Panc1 (cell line): ENCODE data around the gene C1QTNF1. TPM values are rescaled to one million over a fixed set of nuclear protein-coding genes. Genes with fewer than 3 reads are reported as not detected.

Experiments used
- ATAC-seq: fragments of 200-7000 bp; cut with Tn5 transposase; 2 replicates; pipeline ENCODE4 v1.9.1; 2020; ENCODE audit warnings: mild to moderate bottlenecking, moderate library complexity
- BruUV-seq: library from RNA; stranded (reverse); fragments of 400-500 nt; replicated peaks from 2 replicates; lab custom pipeline; 2021; lab: Mats Ljungman, UMichigan
- CTCF ChIA-PET: fragments of 300-600 bp; sonication (Branson Sonifier 250); formaldehyde crosslinking; loops from one replicate; lab custom pipeline; 2022; ENCODE audit warnings: antibody characterized with exemption; lab: Charles Lee
- POLR2A ChIA-PET: fragments of 300-600 bp; sonication (Branson Sonifier 250); formaldehyde crosslinking; loops from one replicate; lab custom pipeline; 2022; ENCODE audit warnings: antibody characterized with exemption; lab: Charles Lee
- DNase-seq: peaks from one replicate; pipeline ENCODE4 v3.0.0-alpha.2; 2010; ENCODE audit warnings: low read depth, low spot score
- H3K27ac ChIP-seq: 2 replicates; pipeline ENCODE4 v1.5.1; 2011; ENCODE audit warnings: mild to moderate bottlenecking, low read length, inconsistent platforms
- H3K27me3 ChIP-seq: fragments of 200-500 bp; sonication (Bioruptor generic); 2 replicates; pipeline ENCODE4 v1.6.0; 2014; ENCODE audit warnings: low read length, inconsistent platforms; ENCODE audit not compliant: control insufficient read depth, insufficient read depth
- H3K36me3 ChIP-seq: fragments of 200-500 bp; sonication (Bioruptor generic); 2 replicates; pipeline ENCODE4 v1.5.1; 2014; ENCODE audit warnings: inconsistent platforms, mild to moderate bottlenecking, low read length, moderate library complexity; ENCODE audit not compliant: control insufficient read depth, insufficient read depth
- H3K4me1 ChIP-seq: 2 replicates; pipeline ENCODE4 v1.5.1; 2011; ENCODE audit warnings: inconsistent platforms, mild to moderate bottlenecking, low read length, moderate library complexity; ENCODE audit not compliant: control insufficient read depth, insufficient read depth
- H3K4me3 ChIP-seq, 2 experiments: 2 replicates each; pipeline ENCODE4 v1.5.1; 2011 to 2012; ENCODE audit warnings: low read depth in 2 of 2, low read length in 2 of 2, mild to moderate bottlenecking in 2 of 2, inconsistent platforms in 1 of 2, moderate library complexity in 1 of 2
- H3K9me3 ChIP-seq: fragments of 200-500 bp; sonication (Bioruptor generic); 2 replicates; pipeline ENCODE4 v1.5.1; 2014; ENCODE audit warnings: low read depth, mild to moderate bottlenecking, inconsistent platforms, low read length, moderate library complexity; ENCODE audit not compliant: control insufficient read depth, insufficient read depth
- POLR2AphosphoS5 ChIP-seq: IDR thresholded peaks from 2 replicates; pipeline ENCODE4 v1.6.1; 2012; ENCODE audit warnings: mild to moderate bottlenecking, low read depth, low read length, moderate library complexity
- SIN3A ChIP-seq: IDR thresholded peaks from 2 replicates; pipeline ENCODE4 v1.6.1; 2012; ENCODE audit warnings: low read depth, mild to moderate bottlenecking, low read length, moderate library complexity, borderline replicate concordance; ENCODE audit not compliant: insufficient read depth
- TCF7L2 ChIP-seq: IDR thresholded peaks from 2 replicates; pipeline ENCODE4 v1.6.1; 2011; ENCODE audit warnings: mild to moderate bottlenecking, low read depth, low read length, inconsistent platforms
- in situ Hi-C: cut with HindIII; loops from 2 replicates; pipeline ENCODE4 v1.10.0; 2016; ENCODE audit warnings: low sequenced_read_pairs, low pct_unique_long_range_greater_than_20kb
- intact Hi-C: fragments of 100-400 bp; cut with micrococcal nuclease; formaldehyde crosslinking; loops from one replicate; pipeline ENCODE4 v1.10.0; 2022; ENCODE audit not compliant: unreplicated experiment
- total RNA-seq: library from RNA; stranded (reverse); gene quantifications from one replicate; pipeline ENCODE4 v1.2.1, GENCODE V29; 2021; ENCODE audit not compliant: unreplicated experiment
- TF ChIP-seq, protein P1 (sequence below): fragments of 450-650 bp; IDR thresholded peaks from 2 replicates; pipeline ENCODE4 v1.5.1; 2017; ENCODE audit warnings: mild to moderate bottlenecking
- TF ChIP-seq, protein P2 (sequence below), 2 experiments: IDR thresholded peaks; 2 replicates each; pipeline ENCODE4 v1.6.1; 2011 to 2012; ENCODE audit warnings: low read depth in 2 of 2, control low read depth in 1 of 2, low read length in 1 of 2, mild to moderate bottlenecking in 1 of 2, moderate library complexity in 1 of 2; ENCODE audit not compliant: insufficient read depth in 1 of 2

C1QTNF1 gene
- total RNA-seq, 1 experiment from 2014 or later, result 1.5 TPM

DNA sequence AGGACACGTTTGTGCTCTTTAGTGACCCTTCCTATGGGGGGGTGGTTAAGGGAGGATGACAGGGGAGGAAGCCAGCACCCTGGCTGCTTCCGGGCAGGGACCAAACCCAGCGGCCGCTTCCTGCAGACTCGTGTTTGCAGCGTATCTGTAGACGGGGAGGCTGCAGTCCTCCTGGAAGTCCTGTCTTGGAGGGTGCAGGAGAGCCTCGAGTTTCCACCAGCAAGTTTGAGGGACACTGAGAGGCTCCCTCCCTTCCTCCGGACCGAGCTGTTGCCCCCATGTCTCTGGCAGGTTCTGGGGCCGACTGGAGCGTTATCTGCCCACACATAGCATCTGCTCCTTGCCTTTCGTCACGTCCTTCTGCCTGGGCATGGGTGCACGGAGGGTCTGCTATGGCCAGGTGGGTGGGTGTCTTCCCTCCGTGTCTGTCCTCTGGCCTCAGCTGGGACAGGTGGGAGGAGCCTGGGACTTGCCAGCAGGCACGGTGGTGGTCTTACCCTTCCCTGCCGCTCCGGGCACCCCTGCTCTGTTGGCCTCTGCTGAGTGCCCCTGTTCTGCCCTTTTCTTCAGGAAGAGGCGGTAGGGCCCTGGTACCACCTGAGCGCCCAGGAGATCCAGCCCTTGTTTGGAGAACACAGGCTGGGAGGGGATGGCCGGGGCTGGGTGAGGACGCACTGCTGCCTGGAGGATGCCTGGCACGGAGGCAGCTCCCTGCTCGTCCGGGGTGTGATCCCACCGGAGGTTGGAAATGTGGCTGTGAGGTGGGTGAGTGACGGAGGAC, 59.4 kb downstream of the C1QTNF1 start:
- ATAC-seq, result no peak
- no peak for DNase-seq
- intact Hi-C loops (no loop called here), in situ Hi-C loops (no loop called here)
- TF ChIP-seq, protein P1, sequence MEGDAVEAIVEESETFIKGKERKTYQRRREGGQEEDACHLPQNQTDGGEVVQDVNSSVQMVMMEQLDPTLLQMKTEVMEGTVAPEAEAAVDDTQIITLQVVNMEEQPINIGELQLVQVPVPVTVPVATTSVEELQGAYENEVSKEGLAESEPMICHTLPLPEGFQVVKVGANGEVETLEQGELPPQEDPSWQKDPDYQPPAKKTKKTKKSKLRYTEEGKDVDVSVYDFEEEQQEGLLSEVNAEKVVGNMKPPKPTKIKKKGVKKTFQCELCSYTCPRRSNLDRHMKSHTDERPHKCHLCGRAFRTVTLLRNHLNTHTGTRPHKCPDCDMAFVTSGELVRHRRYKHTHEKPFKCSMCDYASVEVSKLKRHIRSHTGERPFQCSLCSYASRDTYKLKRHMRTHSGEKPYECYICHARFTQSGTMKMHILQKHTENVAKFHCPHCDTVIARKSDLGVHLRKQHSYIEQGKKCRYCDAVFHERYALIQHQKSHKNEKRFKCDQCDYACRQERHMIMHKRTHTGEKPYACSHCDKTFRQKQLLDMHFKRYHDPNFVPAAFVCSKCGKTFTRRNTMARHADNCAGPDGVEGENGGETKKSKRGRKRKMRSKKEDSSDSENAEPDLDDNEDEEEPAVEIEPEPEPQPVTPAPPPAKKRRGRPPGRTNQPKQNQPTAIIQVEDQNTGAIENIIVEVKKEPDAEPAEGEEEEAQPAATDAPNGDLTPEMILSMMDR, result no peak
- TF ChIP-seq, protein P2, sequence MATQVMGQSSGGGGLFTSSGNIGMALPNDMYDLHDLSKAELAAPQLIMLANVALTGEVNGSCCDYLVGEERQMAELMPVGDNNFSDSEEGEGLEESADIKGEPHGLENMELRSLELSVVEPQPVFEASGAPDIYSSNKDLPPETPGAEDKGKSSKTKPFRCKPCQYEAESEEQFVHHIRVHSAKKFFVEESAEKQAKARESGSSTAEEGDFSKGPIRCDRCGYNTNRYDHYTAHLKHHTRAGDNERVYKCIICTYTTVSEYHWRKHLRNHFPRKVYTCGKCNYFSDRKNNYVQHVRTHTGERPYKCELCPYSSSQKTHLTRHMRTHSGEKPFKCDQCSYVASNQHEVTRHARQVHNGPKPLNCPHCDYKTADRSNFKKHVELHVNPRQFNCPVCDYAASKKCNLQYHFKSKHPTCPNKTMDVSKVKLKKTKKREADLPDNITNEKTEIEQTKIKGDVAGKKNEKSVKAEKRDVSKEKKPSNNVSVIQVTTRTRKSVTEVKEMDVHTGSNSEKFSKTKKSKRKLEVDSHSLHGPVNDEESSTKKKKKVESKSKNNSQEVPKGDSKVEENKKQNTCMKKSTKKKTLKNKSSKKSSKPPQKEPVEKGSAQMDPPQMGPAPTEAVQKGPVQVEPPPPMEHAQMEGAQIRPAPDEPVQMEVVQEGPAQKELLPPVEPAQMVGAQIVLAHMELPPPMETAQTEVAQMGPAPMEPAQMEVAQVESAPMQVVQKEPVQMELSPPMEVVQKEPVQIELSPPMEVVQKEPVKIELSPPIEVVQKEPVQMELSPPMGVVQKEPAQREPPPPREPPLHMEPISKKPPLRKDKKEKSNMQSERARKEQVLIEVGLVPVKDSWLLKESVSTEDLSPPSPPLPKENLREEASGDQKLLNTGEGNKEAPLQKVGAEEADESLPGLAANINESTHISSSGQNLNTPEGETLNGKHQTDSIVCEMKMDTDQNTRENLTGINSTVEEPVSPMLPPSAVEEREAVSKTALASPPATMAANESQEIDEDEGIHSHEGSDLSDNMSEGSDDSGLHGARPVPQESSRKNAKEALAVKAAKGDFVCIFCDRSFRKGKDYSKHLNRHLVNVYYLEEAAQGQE (IDR thresholded peaks at IDR 0.05; ENCODE audit: insufficient read depth in 1 of 2, low read depth in 2 of 2, low read length in 1 of 2), result no peak
- TF ChIP-seq TCF7L2, result no peak
- Histone ChIP-seq H3K36me3 (no peaks in the 10 kb centered on the region), H3K27me3 (no peaks in the 10 kb centered on the region), H3K4me1 (no peaks in the 10 kb centered on the region), H3K27ac (no peak overlapping the region), H3K9me3 (no peaks in the 10 kb centered on the region), H3K4me3 (no peak overlapping the region)
- no TSS peak for BruUV-seq
- ChIA-PET POLR2A (no interaction called here), CTCF (interaction anchor here (0.6 to 1.5 kb wide), 3 partner anchors 38 to 265 kb away, joined by 3 to 11 read pairs (median 3); no protein-coding TSS in a partner anchor)

DNA sequence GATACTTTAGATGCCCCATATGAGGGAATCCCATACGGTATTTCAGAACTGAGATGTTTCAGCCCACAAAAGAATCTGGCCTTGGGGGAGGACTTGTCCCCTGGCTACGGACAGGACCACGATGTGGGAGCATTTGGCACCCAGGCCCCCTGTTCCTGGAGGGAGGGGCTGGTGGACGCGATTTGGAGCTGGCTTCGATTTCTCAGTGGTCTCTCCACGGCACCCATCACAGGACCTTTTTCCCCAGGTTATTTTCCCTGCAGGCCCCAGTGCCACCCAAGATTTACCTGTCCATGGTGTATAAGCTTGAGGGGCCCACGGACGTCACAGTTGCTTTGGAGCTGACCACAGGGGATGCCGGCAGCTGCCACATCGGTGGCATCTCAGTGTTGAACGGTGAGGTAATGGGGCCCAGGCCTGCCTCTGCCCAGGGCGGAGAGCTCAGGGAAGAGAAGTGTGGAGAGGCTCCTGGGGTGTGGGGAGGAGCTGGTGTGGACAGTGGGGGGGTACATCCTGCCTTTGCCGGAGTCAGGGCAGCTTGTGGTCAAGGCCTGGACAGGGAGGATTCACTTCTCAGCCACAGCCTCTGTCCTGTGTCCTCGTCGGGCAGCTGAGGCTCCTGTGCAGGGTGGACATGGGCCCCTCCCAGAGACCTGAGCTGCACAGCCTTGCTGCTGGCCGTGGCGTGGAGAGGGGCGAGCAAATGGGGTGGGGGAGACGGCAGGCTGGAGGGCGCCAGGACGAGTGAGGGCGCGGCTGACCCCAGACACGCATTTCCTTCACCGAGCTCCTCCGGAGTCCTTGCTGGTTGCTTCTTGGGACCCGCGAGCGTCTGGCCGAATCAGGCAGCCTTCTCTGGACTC, 60.6 kb downstream of the C1QTNF1 start:
- in situ Hi-C loops (no loop called here), intact Hi-C loops (no loop called here)
- H3K27ac ChIP-seq, result no peak overlapping the region
- H3K9me3 ChIP-seq, result no peaks in the 10 kb centered on the region
- POLR2A ChIA-PET, result no interaction called here
- CTCF ChIA-PET, result interaction anchor here (0.6 to 1.2 kb wide), 6 partner anchors 23 to 309 kb away, joined by 3 to 7 read pairs (median 4); no protein-coding TSS in a partner anchor
- no peaks in the 10 kb centered on the region for H3K27me3 ChIP-seq
- H3K4me3 ChIP-seq, result no peak overlapping the region
- TF ChIP-seq SIN3A (no peak), TCF7L2 (no peak), POLR2AphosphoS5 (no peak)
- TF ChIP-seq, protein P2 (IDR thresholded peaks at IDR 0.05; ENCODE audit: insufficient read depth in 1 of 2, low read depth in 2 of 2, low read length in 1 of 2), result no peak
- TF ChIP-seq, protein P1, result no peak
- BruUV-seq, result no TSS peak
- DNase-seq (no peak), ATAC-seq (no peak)
- H3K36me3 ChIP-seq, result no peaks in the 10 kb centered on the region
- no peaks in the 10 kb centered on the region for H3K4me1 ChIP-seq
